ENCODE results near the gene HOXB5. TPM values are rescaled to one million over a fixed set of nuclear protein-coding genes. Genes with fewer than 3 reads are reported as not detected.

HOXB5 gene
- total and polyA plus RNA-seq, 8 donors: 0.43 to 50.4 (median 2.4) TPM; not detected in 1

GRCh38 chr17:48604770-48605329 lies 11.3 kb upstream of the HOXB5 start, which contains the start of gene HOXB6:
Gene HOXB6, minus strand, starts transcription at chr17:48604986. Its CDS starts 6,836 bp downstream, at chr17:48598150.
- WGBS, 5 donors: 23 to 42% (median 33%) methylated on average over 16 of the region's 16 CpGs
- Histone ChIP-seq H3K4me1 (peaks cover 0 to 39% (median 27%) of the 10 kb centered on the region in 4 donors), H3K9me3 (peaks cover 0 to 3% (median 0%) of the 10 kb centered on the region in 4 donors), H3K4me3 (peak within 1 kb of the TSS; percentile 25 to 49 (median 43)), H3K27ac (peak within 1 kb of the TSS in 4 of 5 donors; percentile 52 to 95 (median 73)), H3K36me3 (no peaks in the 10 kb centered on the region), H3K27me3 (peaks cover 0 to 100% (median 100%) of the 10 kb centered on the region in 3 donors)
- intact Hi-C loops (cut with DNase I; ENCODE audit: low total_unique reads): no loop called here
- peak in 1 of 2 donors; percentile 66 for DNase-seq
- TF ChIP-seq POLR2AphosphoS5 (IDR thresholded peaks at IDR 0.05) (peak in 1 of 3 donors; percentile 28), EP300 (IDR thresholded peaks at IDR 0.05) (no peak)

GRCh38 chr17:48603959-48604769 lies 10.6 kb upstream of the HOXB5 start:
- H3K36me3 ChIP-seq: no peaks in the 10 kb centered on the region
- peak overlapping the region in 4 of 5 donors; percentile 52 to 95 (median 73) for H3K27ac ChIP-seq
- H3K9me3 ChIP-seq: peaks cover 0 to 3% (median 0%) of the 10 kb centered on the region in 4 donors
- 13 to 39% (median 20%) methylated on average over 20 to 21 of the region's 21 CpGs for WGBS, 5 donors
- peak overlapping the region; percentile 25 to 49 (median 43) for H3K4me3 ChIP-seq
- intact Hi-C loops (cut with DNase I; ENCODE audit: low total_unique reads): no loop called here
- no peak for DNase-seq
- peak in 1 of 3 donors; percentile 24 for TF ChIP-seq POLR2AphosphoS5 (IDR thresholded peaks at IDR 0.05)
- TF ChIP-seq, protein P1, sequence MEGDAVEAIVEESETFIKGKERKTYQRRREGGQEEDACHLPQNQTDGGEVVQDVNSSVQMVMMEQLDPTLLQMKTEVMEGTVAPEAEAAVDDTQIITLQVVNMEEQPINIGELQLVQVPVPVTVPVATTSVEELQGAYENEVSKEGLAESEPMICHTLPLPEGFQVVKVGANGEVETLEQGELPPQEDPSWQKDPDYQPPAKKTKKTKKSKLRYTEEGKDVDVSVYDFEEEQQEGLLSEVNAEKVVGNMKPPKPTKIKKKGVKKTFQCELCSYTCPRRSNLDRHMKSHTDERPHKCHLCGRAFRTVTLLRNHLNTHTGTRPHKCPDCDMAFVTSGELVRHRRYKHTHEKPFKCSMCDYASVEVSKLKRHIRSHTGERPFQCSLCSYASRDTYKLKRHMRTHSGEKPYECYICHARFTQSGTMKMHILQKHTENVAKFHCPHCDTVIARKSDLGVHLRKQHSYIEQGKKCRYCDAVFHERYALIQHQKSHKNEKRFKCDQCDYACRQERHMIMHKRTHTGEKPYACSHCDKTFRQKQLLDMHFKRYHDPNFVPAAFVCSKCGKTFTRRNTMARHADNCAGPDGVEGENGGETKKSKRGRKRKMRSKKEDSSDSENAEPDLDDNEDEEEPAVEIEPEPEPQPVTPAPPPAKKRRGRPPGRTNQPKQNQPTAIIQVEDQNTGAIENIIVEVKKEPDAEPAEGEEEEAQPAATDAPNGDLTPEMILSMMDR (IDR thresholded peaks at IDR 0.05): no peak
- peaks cover 0 to 39% (median 25%) of the 10 kb centered on the region in 4 donors for H3K4me1 ChIP-seq
- peaks cover 0 to 100% (median 100%) of the 10 kb centered on the region in 3 donors for H3K27me3 ChIP-seq

DNA sequence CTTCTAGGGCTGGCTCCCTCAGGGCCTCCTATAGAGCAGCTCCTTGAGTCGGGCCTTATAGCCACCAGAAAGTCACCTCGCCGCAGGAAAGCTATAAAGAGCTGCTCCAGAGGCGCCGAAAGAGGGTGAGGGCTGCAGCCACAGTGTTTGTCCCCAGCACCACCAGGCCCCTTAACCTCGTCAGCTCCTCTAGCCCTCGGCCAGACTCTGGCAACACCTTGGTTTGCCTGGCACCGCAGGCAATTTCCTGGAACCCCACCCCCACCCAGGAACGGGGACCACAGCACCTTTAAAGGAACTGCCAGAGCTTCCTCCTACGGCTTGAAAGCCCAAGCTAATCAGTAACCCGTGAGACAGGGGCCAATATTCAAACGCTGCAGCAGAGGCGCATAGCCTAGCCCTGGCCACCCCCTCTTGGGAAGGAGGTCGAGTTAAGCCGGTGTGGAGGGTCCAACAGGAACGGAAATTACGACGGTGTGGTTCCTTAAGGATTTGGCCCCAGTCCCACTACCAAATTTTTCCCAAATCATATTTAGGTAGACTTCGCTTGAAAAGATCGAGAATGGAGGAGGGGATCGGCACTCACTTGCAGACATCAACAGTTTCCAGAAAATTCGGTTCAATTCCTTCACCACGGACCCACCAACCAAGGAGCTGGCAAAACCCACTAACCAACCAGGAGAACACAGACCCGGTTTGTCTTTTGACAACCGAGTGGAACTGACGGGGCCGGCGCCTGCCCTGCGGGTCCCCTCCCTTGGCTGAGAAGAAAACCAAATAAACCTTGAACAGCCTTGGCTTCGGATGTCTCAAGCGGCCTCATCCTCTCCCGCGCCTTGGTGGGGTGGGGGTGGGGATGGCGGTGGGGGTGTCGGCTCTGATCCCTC lies 8.2 kb upstream of the HOXB5 start:
- Histone ChIP-seq H3K27ac (peak overlapping the region in 2 of 5 donors; percentile 81 to 95), H3K27me3 (peaks cover 0 to 100% (median 99%) of the 10 kb centered on the region in 3 donors), H3K4me1 (peaks cover 0 to 62% (median 42%) of the 10 kb centered on the region in 4 donors)

GRCh38 chr17:48601207-48601538 lies 7.6 kb upstream of the HOXB5 start:
- peak overlapping the region in 2 of 5 donors; percentile 81 to 95 for H3K27ac ChIP-seq

More for the DNA sequence above, 8.2 kb upstream of the HOXB5 start:
- intact Hi-C loops (cut with DNase I; ENCODE audit: low total_unique reads): no loop called here
- TF ChIP-seq EP300 (IDR thresholded peaks at IDR 0.05) (no peak), POLR2A (IDR thresholded peaks at IDR 0.05) (no peak), POLR2AphosphoS5 (IDR thresholded peaks at IDR 0.05) (no peak)
- TF ChIP-seq, protein P1 (IDR thresholded peaks at IDR 0.05): no peak
- Histone ChIP-seq H3K36me3 (no peaks in the 10 kb centered on the region), H3K4me3 (peak overlapping the region; percentile 25 to 49 (median 43)), H3K9me3 (peaks cover 0 to 3% (median 0%) of the 10 kb centered on the region in 4 donors)
- WGBS, 5 donors: 19 to 47% (median 24%) methylated on average over 26 to 35 of the region's 35 CpGs
- peak in 1 of 2 donors; percentile 55 for DNase-seq

More at GRCh38 chr17:48601207-48601538, 7.6 kb upstream of the HOXB5 start:
- intact Hi-C loops (cut with DNase I; ENCODE audit: low total_unique reads): no loop called here
- no peak for DNase-seq
- Histone ChIP-seq H3K4me3 (peak overlapping the region in 2 of 4 donors; percentile 47 to 49), H3K27me3 (peaks cover 0 to 100% (median 99%) of the 10 kb centered on the region in 3 donors), H3K4me1 (peaks cover 0 to 68% (median 47%) of the 10 kb centered on the region in 4 donors), H3K9me3 (peaks cover 0 to 3% (median 0%) of the 10 kb centered on the region in 4 donors), H3K36me3 (no peaks in the 10 kb centered on the region)
- TF ChIP-seq EP300 (IDR thresholded peaks at IDR 0.05) (no peak), POLR2AphosphoS5 (IDR thresholded peaks at IDR 0.05) (no peak), POLR2A (IDR thresholded peaks at IDR 0.05) (no peak)
- TF ChIP-seq, protein P1 (IDR thresholded peaks at IDR 0.05): no peak
- 33 to 57% (median 40%) methylated on average over 4 of the region's 4 CpGs for WGBS, 5 donors

Measured in stomach (tissue), 9 donors.